HepG2 (cell line): ENCODE data around the gene BAIAP3. TPM values are rescaled to one million over a fixed set of nuclear protein-coding genes. Genes with fewer than 3 reads are reported as not detected.

Experiments
- HDAC6 ChIP-seq: fragments of 200-600 bp; sonication (generic); IDR thresholded peaks from 2 replicates; pipeline ENCODE4 v1.7.0; 2017; ENCODE audit warnings: mild to moderate bottlenecking, antibody characterized with exemption, low read length, low read depth
- MTERF4 ChIP-seq: sonication (generic); formaldehyde crosslinking; IDR thresholded peaks from 2 replicates; pipeline ENCODE4 v1.8.0; 2023; ENCODE audit warnings: mild to moderate bottlenecking, missing genetic modification reagents
- NFE2L2 ChIP-seq: fragments of 150-350 bp; IDR thresholded peaks from 2 replicates; pipeline ENCODE4 v1.6.1; 2014; ENCODE audit warnings: low read length
- TEF ChIP-seq: sonication (generic); formaldehyde crosslinking; IDR thresholded peaks from 2 replicates; pipeline ENCODE4 v1.5.0; 2020; ENCODE audit warnings: missing genetic modification reagents
- TRIM24 ChIP-seq: sonication (generic); formaldehyde crosslinking; IDR thresholded peaks from 2 replicates; pipeline ENCODE4 v1.8.0; 2022; ENCODE audit warnings: mild to moderate bottlenecking, missing genetic modification reagents
- ZBTB40 ChIP-seq, 2 experiments: fragments of 450-650 bp in 1 of 2; sonication (generic) in 1 of 2; formaldehyde crosslinking in 1 of 2; IDR thresholded peaks; 2 replicates each; pipeline versions ENCODE4 v1.6.1 to v1.8.0; 2016 to 2022; ENCODE audit warnings: antibody characterized with exemption in 1 of 2, mild to moderate bottlenecking in 1 of 2, missing genetic modification reagents in 1 of 2
- ZFP82 ChIP-seq: sonication (generic); formaldehyde crosslinking; IDR thresholded peaks from 2 replicates; pipeline ENCODE4 v1.5.1; 2020; ENCODE audit warnings: mild to moderate bottlenecking, missing genetic modification reagents, borderline replicate concordance
- ZNF253 ChIP-seq: sonication (generic); formaldehyde crosslinking; IDR thresholded peaks from 2 replicates; pipeline ENCODE4 v1.8.0; 2022; ENCODE audit warnings: mild to moderate bottlenecking, missing genetic modification reagents, borderline replicate concordance
- ZNF275 ChIP-seq: sonication (generic); formaldehyde crosslinking; IDR thresholded peaks from 2 replicates; pipeline ENCODE4 v1.8.0; 2022; ENCODE audit warnings: missing genetic modification reagents, mild to moderate bottlenecking, inconsistent platforms, borderline replicate concordance
- ZNF33A ChIP-seq: sonication (generic); formaldehyde crosslinking; IDR thresholded peaks from 2 replicates; pipeline ENCODE4 v1.5.1; 2020; ENCODE audit warnings: missing genetic modification reagents, mild to moderate bottlenecking, moderate library complexity, borderline replicate concordance
- ZNF607 ChIP-seq: sonication (generic); formaldehyde crosslinking; IDR thresholded peaks from 2 replicates; pipeline ENCODE4 v1.5.1; 2020; ENCODE audit warnings: missing genetic modification reagents, mild to moderate bottlenecking, borderline replicate concordance
- ZNF784 ChIP-seq: sonication (generic); formaldehyde crosslinking; IDR thresholded peaks from 2 replicates; pipeline ENCODE4 v1.5.1; 2020; ENCODE audit warnings: missing genetic modification reagents, mild to moderate bottlenecking, borderline replicate concordance
- polyA plus RNA-seq, 8 experiments: library from polyadenylated mRNA; depleted of rRNA in 3 of 8; stranded (reverse) in 7 of 8; unstranded in 1 of 8; fragments of >200 nt; fragmentation: Illumina TruSeq in 4 of 8; extraction: Trizol in 4 of 8; gene quantifications; 2 replicates each; pipeline versions ENCODE4 v1.2.1 to v1.2.3, GENCODE V29; 2011 to 2016; ENCODE audit warnings: low read depth in 4 of 8, missing spikeins in 1 of 8, mixed read lengths in 1 of 8; ENCODE audit not compliant: insufficient read depth in 1 of 8
- total RNA-seq, 5 experiments: library from RNA; depleted of rRNA; stranded (reverse); fragments of >200 nt; fragmentation: Illumina TruSeq; extraction: Trizol; gene quantifications; 2 replicates each; pipeline ENCODE4 v1.2.3, GENCODE V29; 2016; ENCODE audit warnings: low read depth in 1 of 5

The BAIAP3 gene
- total and polyA plus RNA-seq, 2 of the 13 experiments (the other 11 are each of a cell fraction or from before 2014, with no cell fraction given), result 3.2 to 5.7 TPM

GRCh38 chr16:1363501-1364041, 30.1 kb downstream of the BAIAP3 start (continued):
- TF ChIP-seq ZBTB40 (IDR thresholded peaks at IDR 0.05), result no peak
- peak; percentile 38; the same call in 1 of the 2 replicates for TF ChIP-seq ZBTB40 (CRISPR knock-in tag; IDR thresholded peaks at IDR 0.05)
- no peak for TF ChIP-seq ZNF275 (CRISPR knock-in tag)
- no peak for TF ChIP-seq TEF (CRISPR knock-in tag)
- TF ChIP-seq HDAC6, result no peak
- TF ChIP-seq ZNF607 (CRISPR knock-in tag), result no peak
- TF ChIP-seq NFE2L2, result no peak
- no peak for TF ChIP-seq ZNF784 (CRISPR knock-in tag)
- peak; percentile 19; the same call in 1 of the 2 replicates for TF ChIP-seq TRIM24
- no peak for TF ChIP-seq ZFP82
- TF ChIP-seq ZNF253 (CRISPR knock-in tag), result no peak
- no peak for TF ChIP-seq ZNF33A (CRISPR knock-in tag)
- TF ChIP-seq MTERF4 (CRISPR knock-in tag), result no peak
